ENCODE results near the gene NUTM2G.
"Not testable (repeated sequence)": the region's sequence is repeated elsewhere in the genome, so short reads cannot be mapped to it uniquely, and the experiment has no call there.

DNA sequence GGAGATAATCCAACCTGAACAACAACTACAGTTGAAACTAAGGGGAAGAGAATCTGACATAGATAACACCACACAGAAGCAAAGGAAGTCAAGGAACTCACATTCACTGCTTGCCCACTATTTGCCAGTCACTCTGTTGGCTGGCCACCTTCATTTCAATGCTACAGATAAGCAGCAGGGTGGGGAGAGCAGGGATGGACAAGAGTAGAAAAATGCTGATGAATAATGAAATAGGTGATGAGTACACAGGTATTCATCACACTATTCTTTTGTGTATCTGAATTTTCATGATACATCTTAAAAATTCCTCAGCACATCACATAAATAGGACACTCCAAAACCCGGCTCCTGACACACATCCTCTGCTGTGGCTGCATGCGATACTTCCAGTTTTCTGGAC lies 21.9 kb downstream of the NUTM2G start:
- TF ChIP-seq, protein P1, sequence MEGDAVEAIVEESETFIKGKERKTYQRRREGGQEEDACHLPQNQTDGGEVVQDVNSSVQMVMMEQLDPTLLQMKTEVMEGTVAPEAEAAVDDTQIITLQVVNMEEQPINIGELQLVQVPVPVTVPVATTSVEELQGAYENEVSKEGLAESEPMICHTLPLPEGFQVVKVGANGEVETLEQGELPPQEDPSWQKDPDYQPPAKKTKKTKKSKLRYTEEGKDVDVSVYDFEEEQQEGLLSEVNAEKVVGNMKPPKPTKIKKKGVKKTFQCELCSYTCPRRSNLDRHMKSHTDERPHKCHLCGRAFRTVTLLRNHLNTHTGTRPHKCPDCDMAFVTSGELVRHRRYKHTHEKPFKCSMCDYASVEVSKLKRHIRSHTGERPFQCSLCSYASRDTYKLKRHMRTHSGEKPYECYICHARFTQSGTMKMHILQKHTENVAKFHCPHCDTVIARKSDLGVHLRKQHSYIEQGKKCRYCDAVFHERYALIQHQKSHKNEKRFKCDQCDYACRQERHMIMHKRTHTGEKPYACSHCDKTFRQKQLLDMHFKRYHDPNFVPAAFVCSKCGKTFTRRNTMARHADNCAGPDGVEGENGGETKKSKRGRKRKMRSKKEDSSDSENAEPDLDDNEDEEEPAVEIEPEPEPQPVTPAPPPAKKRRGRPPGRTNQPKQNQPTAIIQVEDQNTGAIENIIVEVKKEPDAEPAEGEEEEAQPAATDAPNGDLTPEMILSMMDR (IDR thresholded peaks at IDR 0.05): not testable (repeated sequence)
- TF ChIP-seq POLR2AphosphoS5 (IDR thresholded peaks at IDR 0.05): not testable (repeated sequence)

Measured in breast epithelium (tissue), 3 donors.